Stimulated activated naive B cell treated with anti-CD40 and anti-IgM and Interleukin-4, amounts not matched to agents 10 μg/mL and 1 μg/mL and 100 μg/mL, for 72 hours (primary cell): ENCODE measurements around the gene CD37.
A peak's percentile ranks its signal among the peaks of the same experiment; 100 is the strongest.

Experiments used
- ATAC-seq, 2 donors: fragments of 150-1000 bp; cut with Tn5 transposase; replicated peaks; 2 replicates each; pipeline ENCODE4 v1.10.0; 2021; ENCODE audit warnings: moderate library complexity in 1 of 2
- DNase-seq: peaks from one replicate; pipeline ENCODE4 v3.0.0; 2021
- H3K27ac Mint-ChIP-seq: one replicate; pipeline ENCODE4 v1.8.0; 2022; ENCODE audit warnings: mild to moderate bottlenecking, mixed read lengths
- H3K27me3 Mint-ChIP-seq, 2 donors: one replicate each; pipeline ENCODE4 v1.8.0; 2022; ENCODE audit warnings: mixed read lengths in 2 of 2
- H3K36me3 Mint-ChIP-seq, 2 donors: one replicate each; pipeline ENCODE4 v1.8.0; 2022; ENCODE audit warnings: mixed read lengths in 2 of 2, mild to moderate bottlenecking in 1 of 2
- H3K4me1 Mint-ChIP-seq, 2 donors: one replicate each; pipeline ENCODE4 v1.8.0; 2022; ENCODE audit warnings: mixed read lengths in 2 of 2, mild to moderate bottlenecking in 1 of 2
- H3K4me3 Mint-ChIP-seq, 2 donors: one replicate each; pipeline ENCODE4 v1.8.0; 2022; ENCODE audit warnings: mild to moderate bottlenecking in 2 of 2, mixed read lengths in 2 of 2, moderate library complexity in 1 of 2
- H3K9me3 Mint-ChIP-seq, 2 donors: one replicate each; pipeline ENCODE4 v1.8.0; 2022; ENCODE audit warnings: mixed read lengths in 2 of 2, mild to moderate bottlenecking in 1 of 2

CD37 gene

GRCh38 chr19:49347835-49348234 lies 12.6 kb downstream of the CD37 start:
- peak; percentile 77 for ATAC-seq
- no peak overlapping the region for H3K4me3 Mint-ChIP-seq
- peaks cover 25% of the 10 kb centered on the region in 2 donors for H3K4me1 Mint-ChIP-seq
- H3K27me3 Mint-ChIP-seq: no peaks in the 10 kb centered on the region
- H3K27ac Mint-ChIP-seq: peak overlapping the region; percentile 60
- H3K36me3 Mint-ChIP-seq: peaks cover 8 to 18% of the 10 kb centered on the region in 2 donors
- no peak for DNase-seq
- H3K9me3 Mint-ChIP-seq: peaks cover 3% of the 10 kb centered on the region in 2 donors

GRCh38 chr19:49348305-49349189 lies 13.3 kb downstream of the CD37 start:
- no peak overlapping the region for H3K4me3 Mint-ChIP-seq
- DNase-seq (no peak), ATAC-seq (no peak)
- H3K4me1 Mint-ChIP-seq: peaks cover 20 to 25% of the 10 kb centered on the region in 2 donors
- H3K27me3 Mint-ChIP-seq: no peaks in the 10 kb centered on the region
- no peak overlapping the region for H3K27ac Mint-ChIP-seq
- peaks cover 3% of the 10 kb centered on the region in 2 donors for H3K9me3 Mint-ChIP-seq
- peaks cover 8 to 15% of the 10 kb centered on the region in 2 donors for H3K36me3 Mint-ChIP-seq

- DNase-seq: no peak
- Mint-ChIP-seq H3K27me3 (no peaks in the 10 kb centered on the region), H3K4me1 (peaks cover 18 to 25% of the 10 kb centered on the region in 2 donors), H3K9me3 (peaks cover 3% of the 10 kb centered on the region in 2 donors), H3K4me3 (no peak overlapping the region), H3K36me3 (peaks cover 7 to 14% of the 10 kb centered on the region in 2 donors), H3K27ac (no peak overlapping the region)
- ATAC-seq: no peak
These were observed 14.4 kb downstream of the CD37 start for GRCh38 chr19:49349567-49349966.

- DNase-seq (no peak), ATAC-seq (peak; percentile 19 to 31)
- Mint-ChIP-seq H3K4me3 (peak overlapping the region; percentile 37 to 67), H3K36me3 (no peaks in the 10 kb centered on the region), H3K9me3 (no peaks in the 10 kb centered on the region), H3K27ac (no peak overlapping the region), H3K27me3 (peaks cover 0 to 4% of the 10 kb centered on the region in 2 donors), H3K4me1 (peaks cover 28 to 44% of the 10 kb centered on the region in 2 donors)
These were observed 20.7 kb downstream of the CD37 start for GRCh38 chr19:49355909-49356353.

GRCh38 chr19:49356382-49356781 lies 21.2 kb downstream of the CD37 start:
- H3K9me3 Mint-ChIP-seq: no peaks in the 10 kb centered on the region
- ATAC-seq (no peak), DNase-seq (no peak)
- H3K36me3 Mint-ChIP-seq: no peaks in the 10 kb centered on the region
- H3K4me1 Mint-ChIP-seq: peaks cover 28 to 46% of the 10 kb centered on the region in 2 donors
- peak overlapping the region in 1 of 2 donors; percentile 67 for H3K4me3 Mint-ChIP-seq
- H3K27ac Mint-ChIP-seq: peak overlapping the region; percentile 15
- H3K27me3 Mint-ChIP-seq: peaks cover 0 to 4% of the 10 kb centered on the region in 2 donors

GRCh38 chr19:49357186-49357585 lies 22.0 kb downstream of the CD37 start:
- Mint-ChIP-seq H3K4me3 (peak overlapping the region; percentile 9 to 29), H3K36me3 (no peaks in the 10 kb centered on the region), H3K27ac (peak overlapping the region; percentile 87), H3K9me3 (no peaks in the 10 kb centered on the region), H3K27me3 (peaks cover 0 to 4% of the 10 kb centered on the region in 2 donors), H3K4me1 (peaks cover 28 to 53% of the 10 kb centered on the region in 2 donors)
- DNase-seq (no peak), ATAC-seq (peak; percentile 53 to 55)

- Mint-ChIP-seq H3K27ac (peak overlapping the region; percentile 54), H3K9me3 (no peaks in the 10 kb centered on the region), H3K4me3 (peak overlapping the region in 1 of 2 donors; percentile 8), H3K36me3 (no peaks in the 10 kb centered on the region), H3K27me3 (peaks cover 0 to 4% of the 10 kb centered on the region in 2 donors), H3K4me1 (peaks cover 24 to 53% of the 10 kb centered on the region in 2 donors)
- ATAC-seq: peak in 1 of 2 donors; percentile 9
- no peak for DNase-seq
These were observed 24.9 kb downstream of the CD37 start for GRCh38 chr19:49359851-49360820.

- H3K4me3 Mint-ChIP-seq: peak overlapping the region; percentile 4 to 47
- ATAC-seq (no peak), DNase-seq (no peak)
- no peaks in the 10 kb centered on the region for H3K36me3 Mint-ChIP-seq
- H3K27me3 Mint-ChIP-seq: peaks cover 0 to 4% of the 10 kb centered on the region in 2 donors
- peak overlapping the region; percentile 48 for H3K27ac Mint-ChIP-seq
- peaks cover 10 to 39% of the 10 kb centered on the region in 2 donors for H3K4me1 Mint-ChIP-seq
- no peaks in the 10 kb centered on the region for H3K9me3 Mint-ChIP-seq
These were observed 26.3 kb downstream of the CD37 start for GRCh38 chr19:49361438-49362047.

- no peaks in the 10 kb centered on the region for H3K9me3 Mint-ChIP-seq
- H3K27me3 Mint-ChIP-seq: no peaks in the 10 kb centered on the region
- H3K4me3 Mint-ChIP-seq: peak within 1 kb of the TSS; percentile 4 to 47
- no peaks in the 10 kb centered on the region for H3K36me3 Mint-ChIP-seq
- peak in 1 of 2 donors; percentile 5 for ATAC-seq
- DNase-seq: no peak
- peaks cover 3 to 32% of the 10 kb centered on the region in 2 donors for H3K4me1 Mint-ChIP-seq
- H3K27ac Mint-ChIP-seq: peak within 1 kb of the TSS; percentile 48
These were observed 27.1 kb downstream of the CD37 start, which contains the start of gene TEAD2 for GRCh38 chr19:49362048-49362928. TEAD2 (minus strand) TSS chr19:49362416; CDS start chr19:49360075, 2,341 bp downstream.

GRCh38 chr19:49362929-49363267 lies 27.7 kb downstream of the CD37 start:
- DNase-seq: no peak
- peaks cover 0 to 28% of the 10 kb centered on the region in 2 donors for H3K4me1 Mint-ChIP-seq
- H3K27me3 Mint-ChIP-seq: no peaks in the 10 kb centered on the region
- no peak for ATAC-seq
- no peak overlapping the region for H3K4me3 Mint-ChIP-seq
- no peaks in the 10 kb centered on the region for H3K9me3 Mint-ChIP-seq
- no peak overlapping the region for H3K27ac Mint-ChIP-seq
- no peaks in the 10 kb centered on the region for H3K36me3 Mint-ChIP-seq

GRCh38 chr19:49363268-49364082 lies 28.3 kb downstream of the CD37 start, which contains the start of gene DKKL1:
DKKL1 (plus strand) TSS chr19:49363877; CDS start chr19:49363999, 122 bp downstream.
- DNase-seq: peak; percentile 90
- Mint-ChIP-seq H3K27ac (peak within 1 kb of the TSS; percentile 26), H3K4me1 (peaks cover 0 to 28% of the 10 kb centered on the region in 2 donors), H3K9me3 (no peaks in the 10 kb centered on the region), H3K4me3 (no peak within 1 kb of the TSS), H3K36me3 (no peaks in the 10 kb centered on the region), H3K27me3 (no peaks in the 10 kb centered on the region)
- ATAC-seq: peak; percentile 87 to 89

GRCh38 chr19:49364083-49364737 lies 29.0 kb downstream of the CD37 start:
- Mint-ChIP-seq H3K27me3 (no peaks in the 10 kb centered on the region), H3K36me3 (peaks cover 0 to under 1% of the 10 kb centered on the region in 2 donors), H3K4me3 (no peak overlapping the region), H3K27ac (peak overlapping the region; percentile 26), H3K9me3 (no peaks in the 10 kb centered on the region), H3K4me1 (peaks cover 0 to 28% of the 10 kb centered on the region in 2 donors)
- ATAC-seq (no peak), DNase-seq (no peak)
